HepG2 (cell line): ENCODE data around the gene GALNT17.

Experiments used
- CTCF ChIP-seq: sonication (generic); formaldehyde crosslinking; IDR thresholded peaks from 2 replicates; pipeline ENCODE4 v1.5.0; 2020; ENCODE audit warnings: mild to moderate bottlenecking, missing genetic modification reagents, moderate library complexity
- EZH2 ChIP-seq: conservative IDR thresholded peaks from 2 replicates; pipeline ENCODE4 v1.6.1; 2012; ENCODE audit warnings: mild to moderate bottlenecking, low read depth, low read length, moderate library complexity
- FOXM1 ChIP-seq: sonication (generic); formaldehyde crosslinking; IDR thresholded peaks from 2 replicates; pipeline ENCODE4 v1.5.0; 2020; ENCODE audit warnings: missing genetic modification reagents
- FOXP1 ChIP-seq, 2 experiments: fragments of 450-650 bp in 1 of 2; IDR thresholded peaks; 2 replicates each; pipeline ENCODE4 v1.6.1; 2017 to 2018; ENCODE audit warnings: antibody characterized with exemption in 1 of 2
- NR2C2 ChIP-seq: sonication (generic); formaldehyde crosslinking; IDR thresholded peaks from 2 replicates; pipeline ENCODE4 v1.4.0; 2020; ENCODE audit warnings: missing genetic modification reagents, mild to moderate bottlenecking, moderate library complexity, borderline replicate concordance
- RBAK ChIP-seq: sonication (generic); formaldehyde crosslinking; IDR thresholded peaks from 2 replicates; pipeline ENCODE4 v1.5.1; 2020; ENCODE audit warnings: mild to moderate bottlenecking, missing genetic modification reagents
- SALL1 ChIP-seq: sonication (generic); formaldehyde crosslinking; IDR thresholded peaks from 2 replicates; pipeline ENCODE4 v1.8.0; 2022; ENCODE audit warnings: mild to moderate bottlenecking, missing genetic modification reagents
- SNAI1 ChIP-seq: sonication (generic); formaldehyde crosslinking; IDR thresholded peaks from 2 replicates; pipeline ENCODE4 v1.5.0; 2020; ENCODE audit warnings: mild to moderate bottlenecking, missing genetic modification reagents, borderline replicate concordance
- TBL1XR1 ChIP-seq: fragments of 150-350 bp; IDR thresholded peaks from 2 replicates; pipeline ENCODE4 v1.6.1; 2014; ENCODE audit warnings: borderline replicate concordance, low read length; ENCODE audit not compliant: partially characterized antibody
- TCF12 ChIP-seq, 2 experiments: fragments of 450-650 bp in 1 of 2; sonication (generic) in 1 of 2; formaldehyde crosslinking in 1 of 2; IDR thresholded peaks; 2 replicates each; pipeline versions ENCODE4 v1.6.1 to v1.8.0; 2017 to 2022; ENCODE audit warnings: antibody characterized with exemption in 1 of 2, mild to moderate bottlenecking in 1 of 2, missing genetic modification reagents in 1 of 2, moderate library complexity in 1 of 2

GRCh38 chr7:71131256-71132126 is 453 bp upstream of the GALNT17 start:
- TF ChIP-seq EZH2, result no peak
- TF ChIP-seq TBL1XR1, result no peak
- TF ChIP-seq NR2C2 (CRISPR knock-in tag), result no peak
- TF ChIP-seq FOXM1 (CRISPR knock-in tag), result no peak
- TF ChIP-seq RBAK (CRISPR knock-in tag), result no peak
- no peak for TF ChIP-seq CTCF (CRISPR knock-in tag)
- no peak for TF ChIP-seq FOXP1 (IDR thresholded peaks at IDR 0.05)
- TF ChIP-seq FOXP1 (CRISPR knock-in tag; IDR thresholded peaks at IDR 0.05), result no peak
- TF ChIP-seq TCF12 (IDR thresholded peaks at IDR 0.05), result no peak
- TF ChIP-seq TCF12 (CRISPR knock-in tag; IDR thresholded peaks at IDR 0.05), result no peak
- no peak for TF ChIP-seq SNAI1 (CRISPR knock-in tag)
- TF ChIP-seq SALL1 (CRISPR knock-in tag), result no peak
